ENCODE measurements around the gene GPR35. TPM values are rescaled to one million over a fixed set of nuclear protein-coding genes. Genes with fewer than 3 reads are reported as not detected.
"Not testable (repeated sequence)": the region's sequence is repeated elsewhere in the genome, so short reads cannot be mapped to it uniquely, and the experiment has no call there.

GPR35 gene
- total RNA-seq, 1 donor from 2014 or later = 0.24 TPM

DNA sequence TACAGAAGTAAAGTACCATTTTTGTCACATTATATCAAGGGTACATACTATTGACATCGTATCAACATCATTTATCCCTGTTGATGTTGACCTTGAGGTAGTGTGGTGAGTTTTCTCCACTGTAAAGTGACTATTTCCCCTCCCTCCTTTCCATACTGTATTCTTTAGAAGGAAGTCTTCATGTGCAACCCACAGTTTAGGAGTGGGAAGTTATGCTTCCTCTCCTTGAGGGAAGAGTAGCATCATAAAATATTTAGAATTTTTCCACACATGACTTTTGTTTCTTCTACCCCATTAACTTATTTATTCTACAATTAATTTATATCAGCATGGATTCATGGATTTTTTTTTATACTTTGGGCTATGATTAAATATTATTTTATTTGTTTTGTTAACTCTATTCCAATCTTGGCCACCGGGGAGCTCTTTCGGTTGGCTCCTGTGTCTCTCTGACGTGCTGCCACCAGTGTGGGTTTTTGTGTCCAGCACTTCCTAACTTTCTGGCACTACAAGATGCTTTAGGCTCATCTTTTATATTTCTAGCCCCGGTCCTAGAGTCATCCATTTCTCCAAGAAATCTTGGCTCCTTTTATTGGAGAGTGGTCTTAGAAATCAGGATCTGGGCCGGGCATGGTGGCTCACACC is 38.4 kb downstream of the GPR35 start:
- no peak for ATAC-seq

DNA sequence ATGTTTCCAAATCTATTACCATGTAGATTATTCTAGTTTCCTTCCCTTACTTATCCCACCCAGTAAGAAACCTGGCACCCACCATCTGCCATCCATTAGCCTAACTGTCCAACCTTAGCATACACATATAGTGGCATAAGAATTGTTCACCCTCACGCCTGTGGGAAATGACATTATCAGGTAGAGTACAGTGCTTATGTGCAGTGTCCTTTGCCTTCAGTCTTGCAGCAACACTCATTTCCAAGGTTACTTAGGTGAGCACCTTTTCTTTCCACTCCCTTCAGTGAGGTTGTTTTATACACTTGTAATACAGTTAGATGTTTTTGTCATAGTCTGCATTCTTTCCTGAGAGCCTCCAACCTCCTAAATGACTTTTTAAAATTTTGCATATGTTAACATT is 39.3 kb downstream of the GPR35 start:
- no peak for ATAC-seq

DNA sequence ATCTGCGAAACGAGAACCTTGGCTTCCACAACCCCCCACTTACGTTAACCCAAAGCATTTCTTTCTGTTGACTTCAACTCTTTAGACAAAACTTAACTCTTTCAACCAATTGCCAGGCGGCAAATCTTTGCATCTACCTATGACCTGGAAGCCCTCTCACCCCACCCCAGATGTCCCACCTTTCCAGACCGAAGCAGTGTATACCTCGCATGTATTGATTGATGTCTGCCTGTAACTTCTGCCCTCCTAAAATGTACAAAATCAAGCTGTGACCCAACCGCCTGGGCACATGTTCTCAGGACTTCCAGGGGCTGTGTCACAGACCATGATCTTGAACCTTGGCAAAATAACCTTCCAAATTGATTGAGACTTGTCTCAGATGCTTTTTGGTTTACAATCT is 45.1 kb downstream of the GPR35 start:
- ATAC-seq = no peak

DNA sequence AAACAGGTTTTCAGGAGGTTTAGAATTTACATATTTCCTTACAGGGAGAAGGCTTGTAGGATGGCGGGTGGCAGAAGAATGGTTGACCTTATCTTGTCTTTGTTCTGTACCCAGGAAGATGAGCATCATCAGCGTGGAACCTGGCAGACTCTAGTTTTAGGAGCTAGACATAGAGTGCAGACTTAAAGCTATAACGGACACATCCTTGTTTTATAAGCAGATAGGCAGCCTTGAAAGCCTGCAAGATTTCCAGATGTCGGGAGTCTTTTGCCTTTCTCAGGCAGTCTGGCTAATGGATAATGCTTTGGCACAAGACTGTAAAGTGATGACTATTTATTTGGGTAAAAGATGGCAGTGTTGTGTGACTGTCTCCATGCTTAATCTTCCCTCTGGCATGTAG is 45.7 kb downstream of the GPR35 start:
- no peak for ATAC-seq

DNA sequence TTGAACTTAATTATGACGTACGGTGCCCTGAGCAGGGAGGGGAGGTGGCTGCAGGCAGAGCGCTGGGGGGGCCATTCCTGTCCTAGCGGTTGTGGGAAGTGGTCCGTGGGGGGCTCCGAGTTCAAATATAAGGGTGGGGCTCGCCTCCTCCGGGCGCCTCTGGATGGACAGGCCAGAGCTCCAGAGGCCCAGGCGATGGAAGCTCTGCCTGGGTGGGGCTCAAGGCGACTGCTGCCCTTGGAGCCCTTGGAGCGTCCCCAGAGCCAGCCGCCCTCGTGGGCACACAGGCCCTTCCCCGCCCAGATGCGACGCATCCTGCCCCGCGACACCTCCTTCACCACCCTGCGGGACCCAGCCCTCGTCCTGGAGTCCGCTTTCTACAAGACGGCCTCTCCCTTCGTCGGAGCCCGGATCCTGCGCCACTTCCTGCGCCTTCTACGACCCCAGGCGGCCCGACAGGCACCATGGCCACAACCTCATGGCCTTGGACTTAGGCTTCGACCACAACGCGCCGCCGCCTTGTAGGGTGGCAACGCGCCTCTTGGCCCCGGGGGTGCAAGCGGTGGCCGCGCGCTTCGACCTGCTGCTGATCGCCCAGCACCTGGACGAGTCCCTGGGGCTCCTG is 46.9 kb downstream of the GPR35 start:
- no peak for ATAC-seq

DNA sequence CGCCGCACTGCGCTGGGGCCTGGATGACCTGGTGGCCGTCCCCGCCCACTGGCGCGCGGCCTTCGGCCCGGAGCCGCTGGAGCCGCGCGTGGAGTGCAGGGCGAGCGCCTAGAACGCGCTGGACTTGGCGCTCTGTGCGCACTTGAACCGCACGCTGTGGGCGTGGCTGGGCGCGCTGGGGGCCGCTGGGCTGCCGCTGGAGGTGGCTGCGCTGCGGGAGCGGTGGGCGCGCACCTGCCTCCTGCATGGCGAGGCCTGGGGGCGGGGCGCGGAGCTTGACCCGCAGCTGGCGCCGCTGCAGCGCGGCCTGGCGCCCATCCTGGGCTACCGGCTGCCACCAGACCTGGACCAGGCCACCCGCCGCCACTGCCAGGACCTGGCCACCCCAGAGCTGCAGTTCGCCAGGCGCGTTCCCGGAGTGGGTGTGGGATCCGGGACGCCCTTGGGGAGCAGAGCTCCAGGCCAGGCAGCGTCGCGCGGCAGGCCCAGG is 47.5 kb downstream of the GPR35 start:
- ATAC-seq = no peak

DNA sequence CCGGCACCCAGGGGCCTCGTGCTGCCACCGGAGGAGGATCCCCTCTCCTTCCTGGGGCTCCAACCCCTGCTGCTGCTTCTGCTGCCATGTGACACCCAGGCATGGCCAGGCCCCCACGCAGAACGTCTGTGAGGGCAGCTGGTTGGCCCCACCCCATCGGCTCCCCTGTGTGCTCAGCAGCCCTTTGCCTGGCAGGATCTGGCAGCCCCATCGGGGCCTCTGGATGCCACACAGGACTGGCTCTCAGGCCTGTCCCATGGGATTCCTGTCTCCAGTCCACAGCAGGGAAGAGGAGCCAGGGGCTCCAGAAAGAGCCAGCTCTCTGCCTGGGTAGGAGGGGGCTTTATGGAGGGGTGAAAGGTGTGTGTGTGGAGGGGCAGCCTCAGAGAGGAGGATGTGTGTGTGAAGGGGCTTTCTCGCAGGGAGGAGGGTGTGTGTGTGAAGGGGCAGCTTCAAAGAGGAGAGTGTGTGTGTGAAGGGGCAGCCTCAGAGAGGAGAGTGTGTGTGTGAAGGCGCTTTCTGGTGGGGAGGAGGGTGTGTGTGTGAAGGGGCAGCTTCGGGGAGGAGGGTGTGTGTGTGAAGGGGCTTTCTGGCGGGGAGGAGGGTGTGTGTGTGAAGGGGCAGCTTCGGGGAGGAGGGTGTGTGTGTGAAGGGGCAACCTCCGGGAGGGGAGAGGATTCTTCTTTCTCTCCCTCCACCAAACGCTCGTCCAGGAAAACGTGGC is 49.3 kb downstream of the GPR35 start:
- not testable (repeated sequence) for ATAC-seq

DNA sequence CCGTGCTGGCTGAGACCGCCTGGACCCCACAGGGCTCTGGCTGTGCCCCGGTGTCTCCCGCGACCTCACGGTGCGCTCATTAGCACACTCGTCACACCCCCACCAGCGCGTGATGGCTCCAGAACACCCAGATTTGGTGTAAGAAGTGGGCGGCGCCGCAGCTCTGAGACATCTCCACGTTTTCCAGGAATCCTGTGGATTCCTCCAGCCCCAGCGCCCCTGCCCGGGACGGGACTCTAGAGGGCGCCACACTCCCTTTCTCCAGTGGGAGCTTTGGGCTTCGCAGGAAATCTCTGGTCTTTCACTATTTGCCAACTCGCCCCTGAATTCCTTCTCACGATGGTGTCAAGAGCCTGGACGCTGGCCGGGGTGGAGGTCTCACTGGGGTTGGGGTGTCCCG is 50.1 kb downstream of the GPR35 start:
- ATAC-seq = peak; percentile 24

DNA sequence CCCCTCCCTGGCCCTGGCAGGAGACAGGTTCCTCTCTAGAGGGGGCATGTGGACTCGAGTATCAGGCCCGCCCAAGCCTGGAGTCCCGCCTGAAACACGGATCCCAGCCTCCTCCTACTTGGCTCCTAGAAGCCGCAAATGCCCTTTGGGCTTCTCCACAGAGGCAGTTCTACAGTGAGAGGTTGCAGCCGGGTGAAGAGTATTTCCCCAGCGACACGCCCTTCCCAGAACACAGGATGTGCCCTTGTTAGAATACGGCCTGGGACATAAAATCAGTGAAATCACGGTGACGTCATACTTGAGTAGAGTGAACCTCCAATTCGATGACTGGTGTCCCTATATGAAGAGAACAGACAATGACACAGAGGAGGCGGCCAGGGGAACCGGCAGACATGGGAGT is 52.8 kb downstream of the GPR35 start:
- not testable (repeated sequence) for ATAC-seq

DNA sequence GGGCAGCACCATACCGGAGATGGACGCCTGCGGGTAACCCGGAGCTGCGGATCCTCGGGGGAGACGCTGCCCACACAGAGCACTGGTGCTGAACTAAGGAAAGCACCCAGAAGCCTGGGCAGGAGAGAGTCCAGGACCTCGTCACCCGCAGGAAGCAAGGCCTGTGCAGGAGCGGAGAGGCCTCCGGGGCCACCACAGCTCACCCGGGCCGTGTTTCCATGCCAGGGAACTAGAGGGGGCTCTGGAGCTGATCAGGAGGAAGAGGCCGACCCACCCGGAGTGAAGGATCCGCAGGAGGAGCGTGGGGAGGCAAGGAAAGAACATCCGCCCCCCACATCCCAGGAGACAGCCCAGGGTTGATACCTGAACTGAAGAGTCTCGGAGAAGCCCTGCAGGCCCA is 53.6 kb downstream of the GPR35 start:
- ATAC-seq = not testable (repeated sequence)

DNA sequence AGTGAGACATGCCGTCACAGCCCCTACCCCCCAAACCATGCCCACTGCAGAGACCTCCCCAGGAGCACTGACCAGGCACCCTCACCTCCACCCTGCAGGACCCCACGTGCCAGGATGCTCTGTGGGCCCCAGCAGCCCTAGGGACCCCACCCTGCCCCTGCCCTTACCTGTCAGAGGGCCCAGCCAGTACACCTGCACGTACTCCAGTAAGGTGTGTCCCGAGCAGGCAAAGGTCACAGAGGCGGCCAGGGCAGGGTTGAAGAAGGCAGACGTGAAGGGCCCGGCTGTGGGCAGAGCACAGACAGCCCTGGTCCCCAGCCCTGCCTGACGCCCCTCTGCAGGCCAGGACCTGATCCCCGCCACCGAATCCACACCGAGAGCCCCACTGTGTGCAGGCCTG is 54.9 kb downstream of the GPR35 start:
- ATAC-seq = not testable (repeated sequence)

Other genes with a start within 250 kb of the GPR35 start
- 101 TPM for gene GPC1, start 189.8 kb upstream of the GPR35 start, total RNA-seq
- 8.9 TPM for gene ANKMY1, start 67.5 kb upstream of the GPR35 start, total RNA-seq
- 3.7 TPM for gene DUSP28, start 65.1 kb upstream of the GPR35 start, total RNA-seq
- 44.6 TPM for gene RNPEPL1, start 57.0 kb upstream of the GPR35 start, total RNA-seq
- gene CAPN10, start 38.7 kb upstream of the GPR35 start, total RNA-seq = 10.5 TPM
- gene AQP12B, start 57.4 kb downstream of the GPR35 start, total RNA-seq = not detected
- not detected for gene AQP12A, start 66.4 kb downstream of the GPR35 start, total RNA-seq
- gene KIF1A, start 194.7 kb downstream of the GPR35 start, total RNA-seq = 0.12 TPM
- gene AGXT, start 243.3 kb downstream of the GPR35 start, total RNA-seq = not detected

All from esophagus mucosa (tissue), 1 donor.